Measurements from ENCODE around the gene STOML1. TPM values are rescaled to one million over a fixed set of nuclear protein-coding genes. Genes with fewer than 3 reads are reported as not detected.

The STOML1 gene
- total and polyA plus RNA-seq, 2 donors from 2014 or later = 15.0 to 22.2 TPM

- H3K4me1 ChIP-seq (ENCODE audit: control insufficient read depth in 2 of 3, insufficient read depth in 2 of 3, low read depth in 1 of 3, low read length in 3 of 3) = peaks cover 0 to 11% (median 10%) of the 10 kb centered on the region in 3 donors
- intact Hi-C loops (cut with DNase I) = no loop called here
- H3K27me3 ChIP-seq (ENCODE audit: control insufficient read depth, insufficient read depth, low read length) = no peaks in the 10 kb centered on the region
- FAIRE-seq = no peak
- H3K9me3 ChIP-seq (ENCODE audit: control insufficient read depth in 2 of 3, insufficient read depth in 1 of 3, low read length in 3 of 3) = no peaks in the 10 kb centered on the region
- H3K27ac ChIP-seq (ENCODE audit: low read depth in 2 of 2, low read length in 2 of 2) = peak overlapping the region; percentile 83 to 87
- DNase-seq = peak in 2 of 5 donors; percentile 50 to 81
- H3K36me3 ChIP-seq (ENCODE audit: control insufficient read depth in 2 of 3, insufficient read depth in 3 of 3, low read length in 3 of 3) = peaks cover 0 to 6% (median 6%) of the 10 kb centered on the region in 3 donors
- H3K4me3 ChIP-seq (ENCODE audit: low read length in 3 of 3) = no peak overlapping the region
- peak overlapping the region in 2 of 3 donors; percentile 5 to 71 for H3K9ac ChIP-seq (ENCODE audit: low read length in 3 of 3)
- TF ChIP-seq CTCF (IDR thresholded peaks at IDR 0.05; ENCODE audit: borderline replicate concordance, extremely low read depth, insufficient read depth) = no peak
These were observed 40.5 kb downstream of the STOML1 start for GRCh38 chr15:73951601-73952000.

DNA sequence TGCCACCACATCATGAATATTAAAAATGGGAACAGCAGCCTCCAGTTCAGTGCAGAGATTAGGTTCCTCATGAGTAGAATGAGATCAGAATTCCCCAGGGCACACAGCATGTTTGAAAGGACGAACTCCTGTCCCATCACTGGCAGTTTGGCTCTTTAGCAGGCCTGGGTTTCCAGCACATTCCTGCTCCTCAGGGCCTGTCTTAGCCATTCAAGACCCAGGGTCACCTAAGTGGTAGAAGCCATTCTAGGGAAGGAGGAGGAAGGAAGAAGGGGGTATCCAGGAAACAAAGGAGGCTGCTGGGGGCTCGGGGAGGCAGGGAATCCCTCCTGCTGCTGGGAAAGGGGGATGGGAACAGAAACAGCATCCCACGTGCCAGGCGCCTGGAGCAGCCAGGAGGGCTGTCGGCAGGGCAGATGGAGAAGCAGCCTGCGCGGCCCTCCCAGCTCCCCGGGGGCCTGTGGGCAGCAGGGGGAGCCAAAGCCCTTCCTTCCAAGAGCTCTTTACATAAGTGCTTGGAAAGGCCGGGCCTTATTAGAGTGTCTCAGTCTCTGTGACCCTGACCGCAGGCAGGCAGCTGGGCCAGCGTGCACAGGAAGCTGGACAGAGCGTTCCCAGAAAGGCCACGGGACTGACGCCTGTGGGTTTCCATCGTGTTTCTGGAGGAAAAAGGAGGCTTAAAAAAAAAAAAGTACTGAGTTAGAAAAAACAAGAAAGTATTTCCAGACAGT, 41.1 kb downstream of the STOML1 start:
- peak; percentile 82 for TF ChIP-seq CTCF (IDR thresholded peaks at IDR 0.05; ENCODE audit: borderline replicate concordance, extremely low read depth, insufficient read depth)
- H3K4me1 ChIP-seq (ENCODE audit: control insufficient read depth in 2 of 3, insufficient read depth in 2 of 3, low read depth in 1 of 3, low read length in 3 of 3) = peaks cover 0 to 11% (median 10%) of the 10 kb centered on the region in 3 donors
- no peaks in the 10 kb centered on the region for H3K9me3 ChIP-seq (ENCODE audit: control insufficient read depth in 2 of 3, insufficient read depth in 1 of 3, low read length in 3 of 3)
- DNase-seq (peak; percentile 91 to 98 (median 93)), FAIRE-seq (peak; percentile 89)
- no peaks in the 10 kb centered on the region for H3K27me3 ChIP-seq (ENCODE audit: control insufficient read depth, insufficient read depth, low read length)
- intact Hi-C loops (cut with DNase I) = no loop called here
- H3K4me3 ChIP-seq (ENCODE audit: low read length in 3 of 3) = no peak overlapping the region
- H3K36me3 ChIP-seq (ENCODE audit: control insufficient read depth in 2 of 3, insufficient read depth in 3 of 3, low read length in 3 of 3) = peaks cover 0 to 7% (median 6%) of the 10 kb centered on the region in 3 donors
- H3K9ac ChIP-seq (ENCODE audit: low read length in 3 of 3) = peak overlapping the region in 1 of 3 donors; percentile 71
- peak overlapping the region; percentile 83 to 87 for H3K27ac ChIP-seq (ENCODE audit: low read depth in 2 of 2, low read length in 2 of 2)

DNA sequence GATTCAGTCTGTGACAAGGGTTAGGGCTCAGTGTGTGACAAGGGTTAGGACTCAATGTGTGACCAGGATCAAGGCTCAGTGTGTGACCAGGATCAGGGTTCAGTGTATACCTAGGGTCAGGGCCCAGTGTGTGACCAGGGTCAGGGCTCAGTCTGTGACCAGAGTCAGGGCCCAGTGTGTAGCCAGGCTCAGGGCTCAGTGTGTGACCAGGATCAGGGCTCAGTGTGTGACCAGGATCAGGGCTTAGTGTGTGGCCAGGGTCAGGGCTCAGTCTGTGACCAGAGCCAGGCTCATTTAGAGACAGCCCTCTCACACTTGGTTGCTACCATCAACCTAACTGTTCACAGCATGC, 41.6 kb downstream of the STOML1 start:
- Histone ChIP-seq H3K9ac (ENCODE audit: low read length in 3 of 3) (peak overlapping the region in 1 of 3 donors; percentile 13), H3K4me1 (ENCODE audit: control insufficient read depth in 2 of 3, insufficient read depth in 2 of 3, low read depth in 1 of 3, low read length in 3 of 3) (peaks cover 0 to 11% (median 10%) of the 10 kb centered on the region in 3 donors), H3K36me3 (ENCODE audit: control insufficient read depth in 2 of 3, insufficient read depth in 3 of 3, low read length in 3 of 3) (peaks cover 0 to 7% (median 6%) of the 10 kb centered on the region in 3 donors), H3K9me3 (ENCODE audit: control insufficient read depth in 2 of 3, insufficient read depth in 1 of 3, low read length in 3 of 3) (no peaks in the 10 kb centered on the region), H3K4me3 (ENCODE audit: low read length in 3 of 3) (no peak overlapping the region), H3K27ac (ENCODE audit: low read depth in 2 of 2, low read length in 2 of 2) (peak overlapping the region; percentile 39 to 68), H3K27me3 (ENCODE audit: control insufficient read depth, insufficient read depth, low read length) (no peaks in the 10 kb centered on the region)
- no peak for TF ChIP-seq CTCF (IDR thresholded peaks at IDR 0.05; ENCODE audit: borderline replicate concordance, extremely low read depth, insufficient read depth)
- DNase-seq (peak in 1 of 5 donors; percentile 63), FAIRE-seq (no peak)
- intact Hi-C loops (cut with DNase I) = no loop called here

All from kidney (tissue), 14 donors.